ENCODE results near the gene RACK1. TPM values are rescaled to one million over a fixed set of nuclear protein-coding genes. Genes with fewer than 3 reads are reported as not detected.

RACK1 gene
- total and polyA plus RNA-seq, 2 of the 13 experiments (the other 11 are each of a cell fraction or from before 2014, with no cell fraction given), result 2,514 to 6,141 TPM

DNA sequence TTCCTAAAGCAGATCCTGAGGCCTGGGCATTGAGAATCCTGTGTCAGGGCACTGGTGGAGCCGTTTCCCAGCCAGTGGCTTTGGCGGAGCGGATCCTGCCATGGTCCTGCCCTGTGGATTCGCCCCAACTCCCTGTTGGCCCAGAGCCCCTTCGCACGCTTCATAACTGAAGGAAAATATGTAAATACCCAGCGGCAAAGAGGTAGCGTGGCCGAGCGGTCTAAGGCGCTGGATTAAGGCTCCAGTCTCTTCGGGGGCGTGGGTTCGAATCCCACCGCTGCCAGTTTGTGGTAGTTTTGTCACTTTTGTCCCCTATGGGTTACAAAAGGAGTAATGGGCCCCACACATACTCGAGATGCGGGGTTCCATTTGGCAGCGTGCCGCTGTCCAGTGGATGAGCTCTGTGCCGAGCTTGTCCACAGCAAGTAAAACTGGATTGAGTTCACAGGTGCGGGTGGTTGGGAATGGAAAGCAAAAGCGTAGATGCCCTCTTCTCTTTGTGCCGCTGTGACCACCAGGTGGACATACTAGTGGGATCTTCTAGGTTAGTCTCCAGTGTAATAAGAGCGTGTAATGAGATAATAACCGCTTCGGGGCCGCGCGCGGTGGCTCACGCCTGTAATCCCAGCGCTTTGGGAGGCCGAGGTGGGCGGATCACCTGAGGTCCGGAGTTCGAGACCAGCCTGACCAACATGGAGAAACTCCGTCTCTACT is 56.0 kb downstream of the RACK1 start (continued):
- TF ChIP-seq, protein P1, sequence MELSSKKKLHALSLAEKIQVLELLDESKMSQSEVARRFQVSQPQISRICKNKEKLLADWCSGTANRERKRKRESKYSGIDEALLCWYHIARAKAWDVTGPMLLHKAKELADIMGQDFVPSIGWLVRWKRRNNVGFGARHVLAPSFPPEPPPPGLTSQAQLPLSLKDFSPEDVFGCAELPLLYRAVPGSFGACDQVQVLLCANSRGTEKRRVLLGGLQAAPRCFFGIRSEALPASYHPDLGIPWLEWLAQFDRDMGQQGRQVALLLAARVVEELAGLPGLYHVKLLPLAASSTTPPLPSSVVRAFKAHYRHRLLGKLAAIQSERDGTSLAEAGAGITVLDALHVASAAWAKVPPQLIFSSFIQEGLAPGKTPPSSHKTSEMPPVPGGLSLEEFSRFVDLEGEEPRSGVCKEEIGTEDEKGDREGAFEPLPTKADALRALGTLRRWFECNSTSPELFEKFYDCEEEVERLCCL (CRISPR knock-in tag; IDR thresholded peaks at IDR 0.05; ENCODE audit: borderline replicate concordance), result 0 out of 2 replicates have a peak, but pooled peaks have one; percentile 59
- TF ChIP-seq ZNF75D (CRISPR knock-in tag; IDR thresholded peaks at IDR 0.05; ENCODE audit: borderline replicate concordance) (no peak), ZNF337 (CRISPR knock-in tag; IDR thresholded peaks at IDR 0.05; ENCODE audit: borderline replicate concordance, low read depth) (0 out of 2 replicates have a peak, but pooled peaks have one; percentile 23), NR2F1 (CRISPR knock-in tag; IDR thresholded peaks at IDR 0.05) (no peak), NKX3-1 (CRISPR knock-in tag; IDR thresholded peaks at IDR 0.05) (no peak), ZNF124 (CRISPR knock-in tag; IDR thresholded peaks at IDR 0.05) (peak; percentile 84; the same call in 1 of the 2 replicates), TBL1XR1 (IDR thresholded peaks at IDR 0.05; ENCODE audit: borderline replicate concordance, low read length, partially characterized antibody) (no peak), FOSL1 (CRISPR knock-in tag; IDR thresholded peaks at IDR 0.05; ENCODE audit: borderline replicate concordance) (no peak; the same call in 1 of the 2 replicates), NFKB2 (CRISPR knock-in tag; IDR thresholded peaks at IDR 0.05; ENCODE audit: borderline replicate concordance) (peak; percentile 88; the same call in 1 of the 2 replicates), ZNF20 (CRISPR knock-in tag; IDR thresholded peaks at IDR 0.05) (no peak), XBP1 (CRISPR knock-in tag; IDR thresholded peaks at IDR 0.05) (no peak), RFXAP (CRISPR knock-in tag; IDR thresholded peaks at IDR 0.05; ENCODE audit: borderline replicate concordance) (no peak), ZNF891 (CRISPR knock-in tag; IDR thresholded peaks at IDR 0.05) (peak; percentile 34; the same call in 1 of the 2 replicates), FLYWCH1 (CRISPR knock-in tag; IDR thresholded peaks at IDR 0.05) (no peak), ZSCAN22 (CRISPR knock-in tag; IDR thresholded peaks at IDR 0.05) (no peak), ARNT (IDR thresholded peaks at IDR 0.05) (no peak)
- TF ChIP-seq, protein P2, sequence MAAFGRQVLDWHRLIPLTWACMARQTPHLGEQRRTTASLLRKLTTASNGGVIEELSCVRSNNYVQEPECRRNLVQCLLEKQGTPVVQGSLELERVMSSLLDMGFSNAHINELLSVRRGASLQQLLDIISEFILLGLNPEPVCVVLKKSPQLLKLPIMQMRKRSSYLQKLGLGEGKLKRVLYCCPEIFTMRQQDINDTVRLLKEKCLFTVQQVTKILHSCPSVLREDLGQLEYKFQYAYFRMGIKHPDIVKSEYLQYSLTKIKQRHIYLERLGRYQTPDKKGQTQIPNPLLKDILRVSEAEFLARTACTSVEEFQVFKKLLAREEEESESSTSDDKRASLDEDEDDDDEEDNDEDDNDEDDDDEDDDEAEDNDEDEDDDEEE (CRISPR knock-in tag; IDR thresholded peaks at IDR 0.05), result peak; percentile 32; the same call in 1 of the 2 replicates
- TF ChIP-seq, protein P3, sequence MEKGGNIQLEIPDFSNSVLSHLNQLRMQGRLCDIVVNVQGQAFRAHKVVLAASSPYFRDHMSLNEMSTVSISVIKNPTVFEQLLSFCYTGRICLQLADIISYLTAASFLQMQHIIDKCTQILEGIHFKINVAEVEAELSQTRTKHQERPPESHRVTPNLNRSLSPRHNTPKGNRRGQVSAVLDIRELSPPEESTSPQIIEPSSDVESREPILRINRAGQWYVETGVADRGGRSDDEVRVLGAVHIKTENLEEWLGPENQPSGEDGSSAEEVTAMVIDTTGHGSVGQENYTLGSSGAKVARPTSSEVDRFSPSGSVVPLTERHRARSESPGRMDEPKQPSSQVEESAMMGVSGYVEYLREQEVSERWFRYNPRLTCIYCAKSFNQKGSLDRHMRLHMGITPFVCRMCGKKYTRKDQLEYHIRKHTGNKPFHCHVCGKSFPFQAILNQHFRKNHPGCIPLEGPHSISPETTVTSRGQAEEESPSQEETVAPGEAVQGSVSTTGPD (CRISPR knock-in tag; IDR thresholded peaks at IDR 0.05), result no peak
- TF ChIP-seq, protein P4, sequence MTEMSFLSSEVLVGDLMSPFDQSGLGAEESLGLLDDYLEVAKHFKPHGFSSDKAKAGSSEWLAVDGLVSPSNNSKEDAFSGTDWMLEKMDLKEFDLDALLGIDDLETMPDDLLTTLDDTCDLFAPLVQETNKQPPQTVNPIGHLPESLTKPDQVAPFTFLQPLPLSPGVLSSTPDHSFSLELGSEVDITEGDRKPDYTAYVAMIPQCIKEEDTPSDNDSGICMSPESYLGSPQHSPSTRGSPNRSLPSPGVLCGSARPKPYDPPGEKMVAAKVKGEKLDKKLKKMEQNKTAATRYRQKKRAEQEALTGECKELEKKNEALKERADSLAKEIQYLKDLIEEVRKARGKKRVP (CRISPR knock-in tag; IDR thresholded peaks at IDR 0.05), result peak in 1 of 2 experiments; percentile 20; a peak in 1 of 4 replicates
- TF ChIP-seq, protein P5, sequence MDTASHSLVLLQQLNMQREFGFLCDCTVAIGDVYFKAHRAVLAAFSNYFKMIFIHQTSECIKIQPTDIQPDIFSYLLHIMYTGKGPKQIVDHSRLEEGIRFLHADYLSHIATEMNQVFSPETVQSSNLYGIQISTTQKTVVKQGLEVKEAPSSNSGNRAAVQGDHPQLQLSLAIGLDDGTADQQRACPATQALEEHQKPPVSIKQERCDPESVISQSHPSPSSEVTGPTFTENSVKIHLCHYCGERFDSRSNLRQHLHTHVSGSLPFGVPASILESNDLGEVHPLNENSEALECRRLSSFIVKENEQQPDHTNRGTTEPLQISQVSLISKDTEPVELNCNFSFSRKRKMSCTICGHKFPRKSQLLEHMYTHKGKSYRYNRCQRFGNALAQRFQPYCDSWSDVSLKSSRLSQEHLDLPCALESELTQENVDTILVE (CRISPR knock-in tag; IDR thresholded peaks at IDR 0.05), result peak; percentile 77
- TF ChIP-seq, protein P6, sequence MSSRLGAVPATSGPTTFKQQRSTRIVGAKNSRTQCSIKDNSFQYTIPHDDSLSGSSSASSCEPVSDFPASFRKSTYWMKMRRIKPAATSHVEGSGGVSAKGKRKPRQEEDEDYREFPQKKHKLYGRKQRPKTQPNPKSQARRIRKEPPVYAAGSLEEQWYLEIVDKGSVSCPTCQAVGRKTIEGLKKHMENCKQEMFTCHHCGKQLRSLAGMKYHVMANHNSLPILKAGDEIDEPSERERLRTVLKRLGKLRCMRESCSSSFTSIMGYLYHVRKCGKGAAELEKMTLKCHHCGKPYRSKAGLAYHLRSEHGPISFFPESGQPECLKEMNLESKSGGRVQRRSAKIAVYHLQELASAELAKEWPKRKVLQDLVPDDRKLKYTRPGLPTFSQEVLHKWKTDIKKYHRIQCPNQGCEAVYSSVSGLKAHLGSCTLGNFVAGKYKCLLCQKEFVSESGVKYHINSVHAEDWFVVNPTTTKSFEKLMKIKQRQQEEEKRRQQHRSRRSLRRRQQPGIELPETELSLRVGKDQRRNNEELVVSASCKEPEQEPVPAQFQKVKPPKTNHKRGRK (CRISPR knock-in tag; IDR thresholded peaks at IDR 0.05), result no peak

All from HepG2 (cell line).